VCaP (cell line): ENCODE data around the gene ZBTB20.

Experiments
- H3K27ac ChIP-seq: fragments of 450-650 bp; 2 replicates; pipeline ENCODE4 v1.5.1; 2017
- CTCF ChIP-seq: fragments of 450-650 bp; conservative IDR thresholded peaks from 2 replicates; pipeline ENCODE4 v1.5.1; 2017; ENCODE audit warnings: mild to moderate bottlenecking, moderate library complexity

The ZBTB20 gene

GRCh38 chr3:114900908-114901307, 246.2 kb downstream of the ZBTB20 start:
- no peak for TF ChIP-seq CTCF
- H3K27ac ChIP-seq: peak overlapping the region; percentile 71

GRCh38 chr3:114899186-114899931, 247.7 kb downstream of the ZBTB20 start:
- no peak for TF ChIP-seq CTCF
- peak overlapping the region; percentile 71 for H3K27ac ChIP-seq

GRCh38 chr3:114896978-114897377, 250.1 kb downstream of the ZBTB20 start:
- H3K27ac ChIP-seq: no peak overlapping the region
- TF ChIP-seq CTCF: no peak

- H3K27ac ChIP-seq: peak overlapping the region; percentile 48
- no peak for TF ChIP-seq CTCF
Measured at GRCh38 chr3:114893361-114893760, 253.7 kb downstream of the ZBTB20 start.

GRCh38 chr3:114892880-114893279, 254.2 kb downstream of the ZBTB20 start:
- no peak for TF ChIP-seq CTCF
- peak overlapping the region; percentile 48 for H3K27ac ChIP-seq

- no peak for TF ChIP-seq CTCF
- H3K27ac ChIP-seq: peak overlapping the region; percentile 48
Measured at GRCh38 chr3:114892131-114892879, 254.8 kb downstream of the ZBTB20 start.

GRCh38 chr3:114887806-114888205, 259.3 kb downstream of the ZBTB20 start:
- no peak for TF ChIP-seq CTCF

More at GRCh38 chr3:114887806-114888205, 259.3 kb downstream of the ZBTB20 start:
- no peak overlapping the region for H3K27ac ChIP-seq
